Measurements from ENCODE around the gene TMEM63C. TPM values are rescaled to one million over a fixed set of nuclear protein-coding genes. Genes with fewer than 3 reads are reported as not detected.

Gene TMEM63C
- total and polyA plus RNA-seq, 5 donors from 2014 or later: 1.2 TPM; not detected in 4

DNA sequence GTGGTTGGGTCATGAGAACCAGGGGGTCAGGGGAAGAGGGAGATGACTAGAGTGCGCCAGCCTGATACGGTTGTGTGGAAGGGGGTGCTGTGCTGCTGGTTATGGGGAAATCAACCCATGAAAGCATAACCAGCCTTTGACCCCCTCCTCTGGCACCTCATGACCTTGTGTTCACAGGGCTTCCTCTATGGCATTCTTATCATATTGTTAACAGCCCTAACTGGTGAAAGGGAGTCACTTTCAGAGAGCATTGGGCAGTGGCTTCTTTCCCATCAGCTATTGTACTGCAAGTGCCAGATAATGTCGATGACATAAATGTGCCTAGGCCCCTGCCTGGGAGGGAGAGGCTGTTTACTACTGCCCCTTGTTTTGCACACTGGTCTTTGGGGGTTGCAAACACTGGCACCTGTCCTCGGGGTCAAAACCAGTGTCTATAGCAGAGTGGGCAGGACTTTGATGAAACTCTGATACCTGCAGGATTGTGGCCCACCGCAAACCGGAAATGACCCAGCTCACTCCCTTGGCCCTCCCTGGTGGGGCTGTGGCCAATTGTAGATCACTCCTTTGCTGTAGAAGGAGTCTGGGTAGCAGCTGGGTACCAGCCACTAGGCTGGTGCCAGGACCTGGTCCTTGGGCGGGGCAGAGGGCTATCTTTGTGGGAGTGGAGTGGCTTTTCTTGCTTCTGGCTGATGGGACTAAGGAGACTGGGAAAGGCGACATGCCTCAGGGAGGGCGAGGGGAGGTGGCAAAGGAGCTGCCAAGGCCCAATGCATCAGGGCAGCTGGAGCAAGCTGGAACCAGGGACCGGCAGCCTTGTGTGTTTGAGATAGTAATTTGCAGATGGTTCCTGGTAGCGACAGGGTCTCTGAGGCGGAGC lies 634 bp upstream of the TMEM63C start:
- peaks cover 14% of the 10 kb centered on the region for H3K4me1 ChIP-seq (ENCODE audit: control insufficient read depth, insufficient read depth, low read length, poor library complexity, severe bottlenecking)
- Mint-ChIP-seq H3K36me3 (no peaks in the 10 kb centered on the region), H3K4me1 (peaks cover 0 to 19% (median 7%) of the 10 kb centered on the region in 4 donors), H3K9me3 (peaks cover 0 to 3% (median 0%) of the 10 kb centered on the region in 7 donors), H3K4me3 (peak overlapping the region; percentile 66 to 83 (median 75)), H3K27ac (no peak overlapping the region), H3K27me3 (peaks cover 62% of the 10 kb centered on the region)
- H3K4me3 ChIP-seq (ENCODE audit: low read depth, low read length): peak overlapping the region; percentile 41
- no peak overlapping the region for H3K27ac ChIP-seq (ENCODE audit: insufficient read depth, low read length, poor library complexity, severe bottlenecking)
- no peaks in the 10 kb centered on the region for H3K36me3 ChIP-seq (ENCODE audit: control insufficient read depth, insufficient read depth, low read length)
- DNase-seq (no peak), ATAC-seq (ENCODE audit: low read depth in 2 of 2) (no peak)
- H3K9me3 ChIP-seq (ENCODE audit: control insufficient read depth in 2 of 2, low read length in 2 of 2): no peaks in the 10 kb centered on the region
- peaks cover 4% of the 10 kb centered on the region for H3K27me3 ChIP-seq (ENCODE audit: control insufficient read depth, insufficient read depth, low read length)

DNA sequence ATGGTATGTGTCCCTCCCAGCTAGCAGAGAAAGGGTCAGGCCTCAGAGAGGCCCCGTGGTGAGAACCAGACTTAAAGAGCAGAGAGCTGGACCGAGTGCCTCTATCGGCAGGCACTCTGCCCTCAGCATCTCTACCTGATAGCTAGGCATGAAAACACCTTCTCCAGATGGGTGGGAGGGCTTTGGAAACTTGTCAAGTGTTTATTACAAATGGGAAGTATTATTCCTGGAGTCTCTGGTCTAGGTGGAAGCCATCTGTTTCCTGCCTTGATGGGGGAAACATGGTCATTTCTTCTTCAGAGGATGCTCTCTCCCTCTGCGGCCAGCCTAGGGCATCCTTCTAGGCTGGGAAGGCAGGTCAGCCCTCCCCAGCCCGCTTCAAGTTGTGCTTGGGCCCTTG lies 2.3 kb downstream of the TMEM63C start:
- Histone ChIP-seq H3K27me3 (ENCODE audit: control insufficient read depth, insufficient read depth, low read length) (peaks cover 4% of the 10 kb centered on the region), H3K4me3 (ENCODE audit: low read depth, low read length) (no peak overlapping the region), H3K9me3 (ENCODE audit: control insufficient read depth in 2 of 2, low read length in 2 of 2) (no peaks in the 10 kb centered on the region), H3K4me1 (ENCODE audit: control insufficient read depth, insufficient read depth, low read length, poor library complexity, severe bottlenecking) (peaks cover 14% of the 10 kb centered on the region), H3K27ac (ENCODE audit: insufficient read depth, low read length, poor library complexity, severe bottlenecking) (no peak overlapping the region), H3K36me3 (ENCODE audit: control insufficient read depth, insufficient read depth, low read length) (no peaks in the 10 kb centered on the region)
- no peak for ATAC-seq (ENCODE audit: low read depth in 2 of 2)
- Mint-ChIP-seq H3K36me3 (no peaks in the 10 kb centered on the region), H3K4me3 (peak overlapping the region in 2 of 4 donors; percentile 15 to 24), H3K27ac (no peak overlapping the region), H3K4me1 (peaks cover 0 to 19% (median 7%) of the 10 kb centered on the region in 4 donors), H3K27me3 (peaks cover 44% of the 10 kb centered on the region), H3K9me3 (peaks cover 0 to 2% (median 0%) of the 10 kb centered on the region in 7 donors)
- DNase-seq: no peak

DNA sequence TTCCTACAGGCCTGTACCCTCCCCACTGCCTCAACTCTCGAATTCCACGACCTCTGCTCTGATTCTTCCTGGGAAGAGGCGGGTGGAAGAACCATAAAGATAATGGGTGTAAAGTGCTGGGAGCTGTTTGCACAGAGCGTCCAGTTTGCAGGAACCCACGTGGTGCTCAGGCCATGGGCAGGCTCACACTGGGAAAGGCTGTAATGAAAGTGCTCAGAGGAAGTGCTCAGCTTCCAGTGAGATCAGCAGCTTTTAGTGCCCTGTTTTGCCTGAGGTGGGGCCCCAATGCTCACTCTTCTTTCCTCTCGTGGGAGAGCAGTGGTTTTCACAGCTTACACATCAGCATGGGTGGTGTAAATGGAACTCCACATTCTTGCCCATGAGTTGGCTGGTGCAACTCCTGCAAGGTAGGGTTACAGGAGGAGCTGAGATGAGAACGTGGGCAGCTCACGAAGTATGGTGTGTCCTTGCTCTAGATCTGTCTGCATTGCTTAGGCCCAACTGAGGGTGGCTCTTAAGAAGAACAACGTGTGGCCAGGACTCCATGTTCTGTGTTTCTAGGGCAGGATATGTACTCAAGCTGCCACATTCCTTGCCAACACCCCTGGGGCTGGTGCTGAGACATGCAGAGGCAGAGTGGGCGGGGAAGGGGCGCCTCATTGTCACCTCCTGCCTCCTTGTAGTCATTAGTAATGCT lies 2.9 kb downstream of the TMEM63C start:
- no peaks in the 10 kb centered on the region for H3K9me3 ChIP-seq (ENCODE audit: control insufficient read depth in 2 of 2, low read length in 2 of 2)
- H3K36me3 ChIP-seq (ENCODE audit: control insufficient read depth, insufficient read depth, low read length): no peaks in the 10 kb centered on the region
- no peak overlapping the region for H3K27ac ChIP-seq (ENCODE audit: insufficient read depth, low read length, poor library complexity, severe bottlenecking)
- no peak overlapping the region for H3K4me3 Mint-ChIP-seq
- no peak for DNase-seq
- H3K27me3 ChIP-seq (ENCODE audit: control insufficient read depth, insufficient read depth, low read length): peaks cover 7% of the 10 kb centered on the region
- ATAC-seq (ENCODE audit: low read depth in 2 of 2): no peak
- H3K4me1 Mint-ChIP-seq: peaks cover 0 to 19% (median 7%) of the 10 kb centered on the region in 4 donors
- no peak overlapping the region for H3K4me3 ChIP-seq (ENCODE audit: low read depth, low read length)
- H3K27ac Mint-ChIP-seq: no peak overlapping the region
- H3K4me1 ChIP-seq (ENCODE audit: control insufficient read depth, insufficient read depth, low read length, poor library complexity, severe bottlenecking): peaks cover 14% of the 10 kb centered on the region
- peaks cover 48% of the 10 kb centered on the region for H3K27me3 Mint-ChIP-seq
- H3K36me3 Mint-ChIP-seq: no peaks in the 10 kb centered on the region
- peaks cover 0 to 2% (median 0%) of the 10 kb centered on the region in 7 donors for H3K9me3 Mint-ChIP-seq

DNA sequence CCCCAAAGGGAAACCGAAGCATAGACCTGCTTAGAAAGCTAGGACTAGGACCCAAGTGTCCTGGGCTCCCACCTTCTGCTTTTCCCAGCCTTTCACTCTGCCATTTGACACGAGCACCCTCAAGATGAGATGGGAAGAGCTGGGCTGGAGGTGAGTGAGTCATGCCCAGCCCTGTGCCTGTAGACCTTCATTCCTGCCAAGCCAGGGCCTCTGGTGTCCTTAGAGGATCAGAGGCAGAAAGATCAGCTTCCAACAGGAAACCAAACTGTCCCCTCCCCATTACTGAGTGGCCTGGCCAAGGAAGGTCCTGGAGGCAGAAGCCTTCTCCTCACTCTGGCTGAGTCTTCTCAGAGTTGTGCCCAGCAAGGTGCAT lies 3.5 kb downstream of the TMEM63C start:
- Histone ChIP-seq H3K27ac (ENCODE audit: insufficient read depth, low read length, poor library complexity, severe bottlenecking) (no peak overlapping the region), H3K4me3 (ENCODE audit: low read depth, low read length) (no peak overlapping the region), H3K4me1 (ENCODE audit: control insufficient read depth, insufficient read depth, low read length, poor library complexity, severe bottlenecking) (peaks cover 14% of the 10 kb centered on the region), H3K36me3 (ENCODE audit: control insufficient read depth, insufficient read depth, low read length) (no peaks in the 10 kb centered on the region), H3K9me3 (ENCODE audit: control insufficient read depth in 2 of 2, low read length in 2 of 2) (no peaks in the 10 kb centered on the region), H3K27me3 (ENCODE audit: control insufficient read depth, insufficient read depth, low read length) (peaks cover 8% of the 10 kb centered on the region)
- no peak overlapping the region for H3K27ac Mint-ChIP-seq
- H3K36me3 Mint-ChIP-seq: no peaks in the 10 kb centered on the region
- peaks cover 47% of the 10 kb centered on the region for H3K27me3 Mint-ChIP-seq
- peaks cover 0 to 19% (median 7%) of the 10 kb centered on the region in 4 donors for H3K4me1 Mint-ChIP-seq
- DNase-seq (no peak), ATAC-seq (ENCODE audit: low read depth in 2 of 2) (no peak)
- peaks cover 0 to 2% (median 0%) of the 10 kb centered on the region in 7 donors for H3K9me3 Mint-ChIP-seq
- H3K4me3 Mint-ChIP-seq: no peak overlapping the region

DNA sequence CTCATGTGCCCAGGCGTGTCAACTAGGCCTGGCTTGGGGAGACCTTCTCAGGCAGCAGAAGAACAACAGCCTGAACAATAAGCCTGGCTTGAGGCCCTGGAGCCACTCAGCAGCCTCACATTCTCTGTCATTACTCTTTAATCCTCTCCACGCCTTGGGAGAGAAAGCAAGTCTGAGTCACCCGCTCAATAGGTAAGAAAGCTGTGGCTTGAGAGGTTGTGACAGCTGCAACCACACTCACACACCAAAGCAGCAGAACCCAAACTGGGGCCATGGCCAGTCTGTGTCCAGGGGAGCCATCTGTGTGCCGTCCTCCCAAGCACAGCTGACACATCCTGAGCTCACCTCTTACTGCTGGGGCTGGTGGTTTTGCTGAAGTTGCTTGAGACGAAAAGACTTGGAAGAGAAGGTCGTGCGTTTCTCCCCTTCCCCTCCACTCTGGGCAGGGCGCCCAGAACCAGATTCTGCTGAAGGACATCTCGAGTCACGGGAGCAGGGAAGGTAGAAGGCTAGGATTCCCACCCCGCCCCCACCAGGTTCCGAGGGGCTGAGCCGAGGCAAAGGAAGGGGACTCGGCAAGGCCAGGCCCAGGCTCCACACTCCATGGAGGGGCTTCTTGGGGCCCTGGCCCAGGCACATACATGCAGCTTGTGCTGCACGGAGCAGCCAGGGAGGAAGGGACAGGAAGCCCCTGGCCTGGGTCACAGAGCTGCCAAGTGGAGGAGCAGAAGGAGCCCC lies 5.5 kb downstream of the TMEM63C start:
- no peaks in the 10 kb centered on the region for H3K9me3 ChIP-seq (ENCODE audit: control insufficient read depth in 2 of 2, low read length in 2 of 2)
- no peak overlapping the region for H3K4me3 ChIP-seq (ENCODE audit: low read depth, low read length)
- H3K4me1 ChIP-seq (ENCODE audit: control insufficient read depth, insufficient read depth, low read length, poor library complexity, severe bottlenecking): peaks cover 4% of the 10 kb centered on the region
- no peak overlapping the region for H3K27ac ChIP-seq (ENCODE audit: insufficient read depth, low read length, poor library complexity, severe bottlenecking)
- Mint-ChIP-seq H3K4me1 (peaks cover 0 to 10% (median 6%) of the 10 kb centered on the region in 4 donors), H3K4me3 (no peak overlapping the region), H3K27me3 (peaks cover 33% of the 10 kb centered on the region), H3K9me3 (peaks cover 0 to 2% (median 0%) of the 10 kb centered on the region in 7 donors), H3K36me3 (no peaks in the 10 kb centered on the region), H3K27ac (no peak overlapping the region)
- ATAC-seq (ENCODE audit: low read depth in 2 of 2): no peak
- DNase-seq: no peak
- no peaks in the 10 kb centered on the region for H3K36me3 ChIP-seq (ENCODE audit: control insufficient read depth, insufficient read depth, low read length)
- peaks cover 5% of the 10 kb centered on the region for H3K27me3 ChIP-seq (ENCODE audit: control insufficient read depth, insufficient read depth, low read length)

DNA sequence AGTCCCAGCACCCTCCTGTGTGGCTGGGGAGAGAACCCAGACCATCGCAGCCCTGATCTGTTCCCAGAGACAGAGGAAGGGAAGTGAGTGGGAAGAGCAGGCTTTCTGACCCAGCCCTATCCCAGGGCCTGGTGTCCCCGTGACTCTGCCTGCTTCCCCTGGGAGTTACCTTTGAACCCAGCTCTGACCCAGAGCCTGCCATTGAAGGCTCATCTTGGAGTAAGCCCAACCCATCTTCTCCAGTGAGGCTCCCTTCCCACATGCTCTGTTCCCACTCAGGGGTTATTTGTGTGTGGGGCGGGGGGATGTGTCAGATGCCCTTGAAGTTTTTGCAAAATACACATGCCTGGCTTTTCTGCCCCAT lies 6.0 kb downstream of the TMEM63C start:
- Histone ChIP-seq H3K9me3 (ENCODE audit: control insufficient read depth in 2 of 2, low read length in 2 of 2) (no peaks in the 10 kb centered on the region), H3K4me1 (ENCODE audit: control insufficient read depth, insufficient read depth, low read length, poor library complexity, severe bottlenecking) (no peaks in the 10 kb centered on the region), H3K36me3 (ENCODE audit: control insufficient read depth, insufficient read depth, low read length) (no peaks in the 10 kb centered on the region), H3K27ac (ENCODE audit: insufficient read depth, low read length, poor library complexity, severe bottlenecking) (no peak overlapping the region), H3K27me3 (ENCODE audit: control insufficient read depth, insufficient read depth, low read length) (peaks cover 5% of the 10 kb centered on the region), H3K4me3 (ENCODE audit: low read depth, low read length) (no peak overlapping the region)
- DNase-seq (no peak), ATAC-seq (ENCODE audit: low read depth in 2 of 2) (no peak)
- Mint-ChIP-seq H3K36me3 (no peaks in the 10 kb centered on the region), H3K27ac (no peak overlapping the region), H3K4me1 (peaks cover 0 to 6% (median 4%) of the 10 kb centered on the region in 4 donors), H3K9me3 (peaks cover 0 to 2% (median 0%) of the 10 kb centered on the region in 7 donors), H3K27me3 (peaks cover 30% of the 10 kb centered on the region), H3K4me3 (no peak overlapping the region)

DNA sequence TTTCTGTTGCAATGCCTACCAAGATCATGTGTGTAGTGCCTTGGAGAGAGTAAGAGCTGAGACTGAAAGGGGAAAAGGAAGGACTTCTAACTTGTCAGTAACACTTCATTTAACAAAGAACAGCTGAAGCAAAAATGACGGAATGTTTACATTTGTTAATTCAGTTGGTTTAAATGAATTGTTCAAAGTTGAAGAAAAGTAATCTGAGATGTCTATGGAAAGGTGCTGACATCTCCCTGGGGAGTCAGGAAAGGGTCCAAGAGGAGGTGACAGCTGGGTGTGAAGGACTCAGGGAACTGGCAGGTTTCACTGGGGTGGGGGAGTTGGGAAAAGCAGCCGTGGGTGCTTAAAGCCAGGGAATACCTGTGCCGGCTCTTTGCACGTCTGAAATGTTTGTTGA lies 7.9 kb downstream of the TMEM63C start:
- Mint-ChIP-seq H3K27ac (peak overlapping the region in 1 of 3 donors; percentile 26), H3K9me3 (peaks cover 0 to 2% (median 0%) of the 10 kb centered on the region in 7 donors), H3K4me3 (no peak overlapping the region), H3K27me3 (peaks cover 15% of the 10 kb centered on the region), H3K4me1 (peaks cover 0 to 2% (median 0%) of the 10 kb centered on the region in 4 donors), H3K36me3 (no peaks in the 10 kb centered on the region)
- H3K36me3 ChIP-seq (ENCODE audit: control insufficient read depth, insufficient read depth, low read length): no peaks in the 10 kb centered on the region
- no peaks in the 10 kb centered on the region for H3K4me1 ChIP-seq (ENCODE audit: control insufficient read depth, insufficient read depth, low read length, poor library complexity, severe bottlenecking)
- ATAC-seq (ENCODE audit: low read depth in 2 of 2) (no peak), DNase-seq (no peak)
- no peak overlapping the region for H3K4me3 ChIP-seq (ENCODE audit: low read depth, low read length)
- no peak overlapping the region for H3K27ac ChIP-seq (ENCODE audit: insufficient read depth, low read length, poor library complexity, severe bottlenecking)
- H3K27me3 ChIP-seq (ENCODE audit: control insufficient read depth, insufficient read depth, low read length): peaks cover 5% of the 10 kb centered on the region
- H3K9me3 ChIP-seq (ENCODE audit: control insufficient read depth in 2 of 2, low read length in 2 of 2): no peaks in the 10 kb centered on the region
